ENCODE results near the gene ANKS1B.

ANKS1B gene

DNA sequence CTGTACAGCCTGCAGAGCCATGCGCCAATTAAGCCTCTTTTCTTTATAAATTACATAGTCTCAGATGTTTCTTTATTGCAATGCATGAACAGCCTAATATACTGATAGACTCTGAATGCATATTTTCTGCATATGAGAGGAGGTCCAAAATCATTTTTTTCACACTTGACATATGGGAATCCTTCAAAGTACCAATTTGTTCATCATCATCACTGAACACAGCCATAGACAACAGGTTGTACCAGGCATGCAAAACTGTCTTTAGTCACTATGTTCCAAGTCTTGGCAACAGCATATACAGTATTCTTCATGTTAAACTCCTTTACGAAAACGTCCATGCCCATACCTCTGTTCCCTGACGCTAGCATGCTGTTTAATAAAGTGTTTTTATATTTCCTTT is 807.9 kb downstream of the ANKS1B start:
- no peak for DNase-seq (ENCODE audit: low spot score)

DNA sequence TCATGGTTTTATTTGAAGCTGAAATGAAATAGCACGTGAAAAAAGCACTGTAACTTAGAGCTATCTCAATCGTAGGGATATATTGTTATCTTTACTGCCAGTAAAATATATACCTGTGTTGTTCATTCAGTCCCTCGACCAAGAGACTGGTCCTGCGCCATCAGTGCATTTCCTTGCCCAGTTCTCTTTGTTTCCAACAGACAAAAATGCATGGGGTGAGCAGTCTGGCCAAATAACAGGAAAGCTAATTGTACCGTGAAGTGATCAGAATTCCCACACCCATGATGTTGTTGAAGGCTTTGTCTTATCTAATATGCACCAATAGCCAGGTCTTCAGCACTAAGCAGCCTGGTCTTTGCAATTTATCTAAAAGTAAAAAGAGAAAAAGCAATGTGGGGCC is 814.3 kb downstream of the ANKS1B start:
- DNase-seq (ENCODE audit: low spot score), result no peak

DNA sequence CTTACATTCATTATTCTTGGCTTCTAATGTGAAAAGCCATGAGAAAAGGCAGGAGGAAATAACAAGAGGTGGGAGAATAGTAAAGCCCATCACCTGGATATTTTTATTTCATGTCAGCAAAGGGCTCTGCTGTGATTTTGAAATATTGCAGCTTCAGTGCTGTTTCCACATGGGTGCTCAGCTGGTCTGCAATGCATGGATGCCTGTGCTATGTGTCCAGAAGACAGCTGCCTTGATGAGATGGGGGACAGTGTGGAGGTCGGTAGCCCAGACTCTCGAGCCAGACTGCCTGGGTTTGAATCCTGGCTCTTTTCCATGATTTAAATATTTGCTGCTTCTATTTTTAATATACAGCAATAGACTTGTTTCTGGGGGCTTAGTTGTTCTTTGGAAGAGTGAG is 814.7 kb downstream of the ANKS1B start:
- no peak for DNase-seq (ENCODE audit: low spot score)

DNA sequence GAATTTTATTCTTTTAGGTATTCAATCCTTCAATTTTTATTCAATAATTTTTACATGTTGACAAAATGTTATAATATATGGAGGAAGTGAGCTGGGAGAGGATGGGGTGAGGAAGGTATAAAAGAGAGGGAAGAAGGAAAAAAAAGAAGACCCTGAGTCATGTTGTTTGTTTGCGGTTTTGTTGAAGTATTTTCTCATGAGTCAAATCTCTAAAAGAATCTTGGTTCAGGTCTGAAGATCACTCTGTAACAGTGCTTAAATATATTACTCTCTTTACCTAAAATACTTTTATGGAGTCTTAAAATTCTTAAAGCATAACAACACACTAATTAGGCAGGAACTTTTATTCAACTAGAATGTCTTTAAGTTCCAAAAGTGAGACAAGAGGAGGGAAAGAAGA is 826.8 kb downstream of the ANKS1B start:
- no peak for DNase-seq (ENCODE audit: low spot score)

DNA sequence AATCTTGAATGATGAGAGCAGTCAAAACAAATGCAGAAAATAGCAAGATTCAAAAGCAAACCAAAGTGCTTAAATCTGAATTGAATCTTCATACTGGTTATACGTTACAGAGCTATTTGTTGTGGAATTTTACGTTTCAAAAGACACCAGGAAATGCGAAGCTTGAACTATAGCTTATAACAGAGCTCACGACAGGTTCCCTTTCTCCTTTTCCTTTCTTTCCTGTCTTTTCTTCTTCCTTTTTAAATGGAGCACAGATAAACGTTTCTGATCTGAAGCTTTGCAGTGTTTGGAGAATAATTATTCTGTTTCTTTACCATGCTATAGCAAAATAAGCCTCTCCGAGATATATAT is 829.8 kb downstream of the ANKS1B start:
- no peak for DNase-seq (ENCODE audit: low spot score)

DNA sequence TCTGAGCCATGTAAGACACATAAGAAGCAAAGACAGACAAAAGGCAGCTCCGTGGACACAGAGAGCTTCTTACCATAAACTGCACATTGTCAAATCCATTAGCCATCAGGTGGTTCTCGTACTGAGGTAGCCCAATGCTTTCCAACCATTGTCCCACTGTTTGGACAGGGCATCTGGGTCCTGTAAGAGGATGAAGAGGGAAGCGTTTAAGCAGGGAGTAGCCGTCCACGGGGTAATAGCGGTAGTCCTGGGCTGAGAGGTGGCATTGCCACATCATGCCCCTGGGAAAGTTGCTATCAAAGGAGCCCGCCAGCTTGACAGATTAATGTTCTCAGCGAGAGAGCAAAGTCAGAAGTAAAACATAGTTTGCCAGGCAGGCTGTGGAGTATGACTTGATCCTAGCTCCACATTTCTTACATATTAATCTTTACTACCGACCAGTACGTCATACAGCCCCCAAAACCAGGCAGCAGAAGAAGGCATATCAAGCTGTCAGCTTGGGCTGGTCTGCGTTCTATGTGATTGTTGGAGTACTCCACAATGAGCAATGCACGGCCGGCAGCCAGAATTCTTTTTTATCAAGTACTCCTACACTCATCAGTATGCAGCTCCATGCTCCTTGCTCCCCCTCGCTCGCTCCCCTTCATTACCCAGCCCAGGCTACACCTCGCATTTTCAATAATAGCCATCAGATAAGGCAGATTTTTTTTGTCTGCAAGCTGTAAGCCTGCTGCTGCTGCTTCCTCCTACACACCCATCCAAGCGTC is 830.3 kb downstream of the ANKS1B start:
- no peak for DNase-seq (ENCODE audit: low spot score)

DNA sequence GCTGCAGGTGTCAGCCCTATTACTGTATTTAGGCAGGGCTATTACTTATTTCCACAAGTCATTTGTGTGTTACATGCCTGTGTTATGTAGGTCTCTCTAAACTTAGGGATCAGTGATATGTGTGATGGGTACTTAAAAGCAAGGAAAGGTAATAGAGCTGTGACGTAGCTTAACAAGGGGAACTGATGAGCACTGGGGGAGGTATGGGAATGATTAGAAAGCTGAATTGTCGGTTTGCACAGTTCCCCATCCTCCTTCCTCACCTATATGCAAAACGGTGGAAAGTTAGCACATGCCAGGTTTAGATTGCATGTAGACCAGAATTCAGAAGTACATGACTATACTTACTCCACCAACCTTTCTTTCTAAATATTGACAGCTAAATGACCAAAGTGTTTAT is 831.4 kb downstream of the ANKS1B start:
- no peak for DNase-seq (ENCODE audit: low spot score)

DNA sequence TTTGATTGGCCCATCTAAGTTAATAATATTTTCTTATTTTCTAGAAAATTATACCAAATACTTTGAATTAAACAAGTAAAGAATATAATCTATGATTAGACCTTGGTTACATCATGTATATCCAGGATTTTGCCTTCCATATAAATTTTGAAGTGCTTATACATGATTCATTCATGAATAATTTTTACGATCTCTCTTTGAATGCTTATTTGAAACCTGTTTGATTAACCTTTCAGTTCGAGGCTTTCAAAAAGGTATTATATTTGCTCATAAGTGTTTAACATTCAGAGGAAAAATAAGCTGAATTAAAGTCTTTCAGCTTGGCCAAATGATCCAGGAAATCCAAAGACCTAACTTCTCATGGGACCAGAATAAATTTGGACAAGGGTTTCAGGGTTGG is 832.4 kb downstream of the ANKS1B start:
- DNase-seq (ENCODE audit: low spot score), result no peak

DNA sequence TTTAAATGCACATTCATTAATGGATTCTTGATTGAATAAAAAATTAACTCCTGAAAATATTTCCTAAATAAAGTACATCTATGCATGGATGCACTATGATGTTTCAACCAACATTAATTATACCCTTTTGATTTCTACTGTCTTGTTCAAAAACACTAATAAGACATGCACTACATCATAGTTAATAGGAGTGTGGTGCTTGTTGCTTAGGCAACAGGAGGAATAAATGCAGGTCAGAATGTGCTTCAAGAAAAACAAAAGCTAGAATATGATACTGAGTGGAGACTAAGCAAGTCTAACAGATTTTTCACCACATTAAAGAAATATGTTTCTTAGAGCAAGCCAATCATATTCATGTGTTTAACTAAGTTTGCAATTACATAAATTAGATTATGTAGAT is 833.0 kb downstream of the ANKS1B start:
- no peak for DNase-seq (ENCODE audit: low spot score)

DNA sequence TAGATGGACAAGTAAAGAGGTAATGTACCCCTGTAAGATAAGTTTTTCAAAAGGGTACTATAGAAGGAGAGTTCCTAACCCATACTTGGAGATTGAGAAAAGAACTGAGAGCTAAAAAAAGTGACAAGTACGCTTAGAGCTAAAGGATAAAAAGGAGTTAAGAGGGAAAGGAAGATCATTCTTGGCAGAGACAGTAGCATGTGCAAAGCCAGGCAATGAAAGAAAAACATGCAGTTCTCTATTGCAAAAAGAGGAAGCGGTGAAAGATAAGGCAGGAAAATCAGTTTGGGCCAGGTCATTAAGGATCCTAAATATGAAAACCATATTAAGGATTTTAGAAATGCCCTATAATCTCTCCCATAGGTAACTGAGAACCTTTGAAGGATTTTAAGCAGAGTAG is 837.6 kb downstream of the ANKS1B start:
- DNase-seq (ENCODE audit: low spot score), result no peak

DNA sequence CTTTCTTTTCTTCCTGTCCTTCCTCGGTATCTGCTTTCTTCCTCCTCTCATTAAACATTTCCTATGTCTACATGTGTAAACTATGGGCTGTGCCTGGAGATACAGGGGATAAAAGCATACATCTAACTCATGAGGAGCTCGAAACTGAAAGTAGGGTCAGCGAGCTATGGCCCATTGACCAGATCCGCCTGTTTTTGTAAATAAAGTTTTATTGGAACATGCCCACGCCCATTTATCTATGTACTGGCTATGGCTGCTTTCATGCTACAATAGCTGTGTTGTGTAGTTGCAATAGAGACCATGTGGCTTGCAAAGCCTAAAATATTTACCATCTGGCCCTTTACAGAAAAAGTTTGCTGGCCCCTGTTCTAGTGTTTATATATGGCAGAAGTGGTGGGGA is 838.0 kb downstream of the ANKS1B start:
- DNase-seq (ENCODE audit: low spot score), result no peak

DNA sequence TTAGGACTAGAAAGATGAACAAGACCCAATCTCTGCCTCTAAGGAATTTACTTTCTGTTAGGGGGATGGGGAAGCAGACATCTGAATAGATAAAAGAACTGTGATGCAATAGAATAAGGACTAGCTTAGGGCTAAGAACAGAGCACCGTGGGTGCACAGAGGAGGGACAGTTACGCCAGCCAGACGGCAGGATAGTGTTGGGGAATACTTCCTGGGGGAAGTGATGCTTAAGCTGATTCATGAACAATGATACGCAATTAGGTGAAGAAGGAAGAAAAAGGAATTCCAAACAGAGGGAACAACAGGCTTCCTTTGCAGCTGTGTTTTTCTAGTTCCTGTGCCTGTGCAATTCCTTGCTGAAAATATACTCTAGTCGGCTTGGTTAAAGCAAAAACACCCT is 838.6 kb downstream of the ANKS1B start:
- no peak for DNase-seq (ENCODE audit: low spot score)

DNA sequence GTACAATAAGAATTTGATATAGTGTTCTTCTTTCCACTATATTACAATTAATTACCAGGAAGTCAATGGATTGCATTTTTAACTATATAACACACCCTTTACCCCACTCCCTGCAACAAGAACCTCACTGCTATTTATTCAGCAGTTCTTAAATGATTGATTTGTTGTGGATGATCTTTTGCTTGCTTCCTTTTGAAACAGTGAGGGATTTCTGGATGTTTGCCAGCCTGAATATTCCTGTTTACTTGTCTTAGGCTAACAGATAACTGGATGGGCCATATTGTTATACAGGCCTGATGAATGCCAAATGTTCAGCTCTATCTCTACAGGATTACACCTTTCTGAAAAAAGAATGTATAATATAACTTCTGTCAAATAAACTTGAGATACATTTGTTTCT is 842.1 kb downstream of the ANKS1B start:
- no peak for DNase-seq (ENCODE audit: low spot score)

DNA sequence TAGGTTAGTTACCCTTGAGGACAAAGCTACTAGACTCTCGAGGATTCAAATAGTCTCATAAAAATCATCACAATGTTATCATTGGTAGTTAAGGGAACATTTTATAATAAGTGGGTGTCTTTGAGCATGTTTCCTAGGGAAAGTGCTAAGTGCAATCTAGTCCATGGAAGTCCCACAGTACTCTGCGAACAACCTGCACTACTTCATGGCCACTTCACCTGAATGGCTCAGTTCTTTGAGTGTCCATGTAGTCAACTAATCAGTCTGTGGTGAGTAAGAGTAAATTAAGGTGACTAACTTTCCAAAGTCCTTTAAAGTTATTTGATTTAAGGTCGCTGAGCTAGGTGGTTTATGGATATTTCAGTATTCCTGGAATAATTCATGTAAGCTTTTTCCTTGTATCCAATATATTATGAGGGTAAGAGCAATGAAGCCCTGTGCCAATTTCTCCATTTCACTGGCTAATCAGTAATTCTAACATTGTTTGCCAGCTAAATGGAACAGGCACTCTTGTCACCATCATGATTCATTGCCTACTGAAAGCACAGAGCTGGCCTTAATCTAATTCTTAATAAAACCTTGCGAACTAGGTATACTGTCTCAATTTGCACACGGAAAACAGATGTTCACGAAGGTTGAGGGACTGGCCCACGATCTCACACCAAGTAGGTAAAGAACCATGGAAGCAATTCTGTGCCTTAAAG is 844.6 kb downstream of the ANKS1B start:
- DNase-seq (ENCODE audit: low spot score), result no peak

DNA sequence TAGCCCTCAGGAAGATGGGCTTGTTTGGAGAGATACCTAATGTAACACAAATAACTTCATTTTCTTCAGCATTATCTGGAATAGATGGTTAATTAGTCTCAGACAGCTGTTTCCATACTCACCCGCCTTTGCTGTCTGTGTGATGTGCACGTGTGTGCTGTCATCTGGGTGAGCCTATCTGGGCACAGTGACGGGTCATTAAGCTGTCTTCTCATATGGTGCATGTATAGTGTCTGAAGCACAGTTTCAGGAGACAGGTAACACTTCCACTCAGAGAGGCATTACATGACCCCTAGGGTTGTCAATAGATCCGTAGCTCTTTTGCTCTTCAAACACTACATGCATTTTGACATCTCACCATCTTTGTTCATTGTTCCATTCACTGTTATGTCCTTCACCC is 846.3 kb downstream of the ANKS1B start:
- DNase-seq (ENCODE audit: low spot score), result no peak

DNA sequence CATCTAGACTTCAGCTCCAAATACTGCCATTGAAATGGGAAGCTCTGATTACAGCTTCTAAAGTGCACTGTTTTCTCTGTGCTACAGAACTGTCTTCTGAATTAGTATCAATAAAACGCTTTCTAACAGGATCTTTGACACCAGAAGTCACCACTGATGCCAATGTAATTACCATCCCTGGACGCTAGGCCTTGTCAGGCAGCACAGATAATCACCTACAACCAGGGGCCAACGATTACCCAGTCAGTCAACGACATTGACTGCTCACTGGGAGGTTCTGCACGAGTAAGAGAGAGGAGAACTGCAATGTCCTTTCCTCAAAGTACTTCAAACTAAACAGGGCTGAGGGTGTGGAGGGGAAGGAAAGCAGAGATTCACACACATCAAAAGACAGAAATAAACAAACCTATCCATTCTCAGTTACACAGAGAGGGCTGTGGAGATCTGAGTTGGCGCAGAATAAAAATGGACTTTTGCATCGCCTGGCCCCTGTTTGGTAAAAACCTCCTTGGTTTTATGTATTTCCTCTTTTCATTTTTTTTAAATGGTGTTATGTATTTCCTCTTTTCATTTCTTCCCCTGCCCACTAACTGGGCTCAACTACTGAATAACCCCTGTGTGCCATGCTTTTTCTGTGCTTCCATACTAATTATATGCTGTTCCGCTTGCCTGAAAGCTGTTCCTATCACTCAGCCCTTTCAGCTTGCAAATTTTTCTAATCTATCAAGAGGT is 847.4 kb downstream of the ANKS1B start:
- no peak for DNase-seq (ENCODE audit: low spot score)

DNA sequence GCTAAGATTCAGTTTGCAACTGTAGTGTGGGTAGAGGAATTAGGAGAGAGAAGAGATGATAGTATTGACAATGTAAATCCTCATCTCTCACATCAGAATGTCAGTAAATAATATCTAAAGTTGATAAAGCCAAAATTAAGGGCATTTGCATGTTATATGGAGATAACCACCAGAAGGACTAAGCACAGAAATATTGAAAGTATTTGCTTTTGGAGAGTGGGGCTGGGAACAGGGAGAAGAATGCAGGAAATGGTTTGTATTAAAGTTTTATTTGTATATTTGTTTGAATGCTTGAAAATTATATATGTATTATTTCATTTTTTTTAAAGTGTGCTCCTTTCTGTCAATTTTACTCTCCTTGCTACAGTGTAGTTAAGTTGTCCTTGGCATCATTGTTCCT is 848.2 kb downstream of the ANKS1B start:
- no peak for DNase-seq (ENCODE audit: low spot score)

DNA sequence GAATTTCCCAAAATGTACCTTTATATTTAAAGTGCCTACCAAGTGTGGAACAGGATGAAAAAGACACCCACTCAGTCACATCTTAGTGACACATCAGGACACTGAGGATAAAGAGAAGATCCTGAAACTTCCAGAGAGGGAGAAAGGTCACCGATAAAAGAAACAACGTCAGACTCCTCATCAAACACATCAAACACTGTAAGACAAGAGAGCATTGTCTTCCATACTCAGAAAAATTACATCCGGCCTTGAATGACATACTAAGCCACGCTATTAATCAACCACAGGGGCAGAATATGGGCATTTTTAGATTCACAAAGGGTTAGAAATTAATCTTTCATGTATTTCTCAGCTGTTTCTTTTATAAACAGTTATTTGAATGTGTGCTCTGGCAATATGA is 849.4 kb downstream of the ANKS1B start:
- no peak for DNase-seq (ENCODE audit: low spot score)

DNA sequence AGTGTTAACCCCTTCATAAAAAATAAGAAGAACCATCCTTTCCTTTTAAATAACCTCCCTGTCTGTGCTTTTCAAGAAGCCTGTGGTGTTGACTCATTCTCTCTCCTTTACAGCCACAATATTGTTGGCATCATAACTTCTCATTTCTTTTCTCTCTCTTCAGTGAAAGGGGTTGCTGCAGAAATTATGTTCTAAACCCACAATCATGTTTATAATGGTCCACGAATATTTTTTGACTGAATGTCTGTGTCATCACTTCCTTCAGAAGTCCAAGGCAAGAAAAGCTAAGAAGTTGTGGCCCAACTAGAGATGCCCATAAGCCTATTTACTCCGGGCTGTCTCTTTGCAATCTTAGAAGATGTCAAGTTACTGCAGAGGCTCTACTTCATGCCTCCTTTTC is 851.3 kb downstream of the ANKS1B start:
- no peak for DNase-seq (ENCODE audit: low spot score)

DNA sequence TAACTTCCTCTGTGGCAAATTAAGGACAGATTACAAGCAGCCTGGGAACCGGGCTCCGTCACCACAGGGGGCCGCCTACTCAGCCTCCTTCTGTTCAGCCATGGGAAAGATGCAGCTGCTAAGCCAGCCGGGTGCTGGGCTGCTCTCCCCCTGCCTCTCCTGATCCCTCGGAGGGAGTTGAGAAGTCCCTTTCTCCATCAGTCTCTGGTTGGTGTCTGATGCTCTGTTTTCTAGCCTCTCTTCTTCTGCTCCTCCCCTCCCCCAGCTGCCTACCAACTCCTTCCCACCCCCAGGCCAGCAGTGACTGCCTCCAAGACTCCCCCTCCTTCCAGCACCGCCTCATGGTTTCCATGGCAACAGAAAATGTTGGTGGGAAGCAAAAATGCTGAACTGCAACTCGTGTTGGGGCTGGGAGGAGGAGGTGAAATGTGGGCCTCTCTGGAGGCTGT is 853.0 kb downstream of the ANKS1B start:
- no peak for DNase-seq (ENCODE audit: low spot score)

DNA sequence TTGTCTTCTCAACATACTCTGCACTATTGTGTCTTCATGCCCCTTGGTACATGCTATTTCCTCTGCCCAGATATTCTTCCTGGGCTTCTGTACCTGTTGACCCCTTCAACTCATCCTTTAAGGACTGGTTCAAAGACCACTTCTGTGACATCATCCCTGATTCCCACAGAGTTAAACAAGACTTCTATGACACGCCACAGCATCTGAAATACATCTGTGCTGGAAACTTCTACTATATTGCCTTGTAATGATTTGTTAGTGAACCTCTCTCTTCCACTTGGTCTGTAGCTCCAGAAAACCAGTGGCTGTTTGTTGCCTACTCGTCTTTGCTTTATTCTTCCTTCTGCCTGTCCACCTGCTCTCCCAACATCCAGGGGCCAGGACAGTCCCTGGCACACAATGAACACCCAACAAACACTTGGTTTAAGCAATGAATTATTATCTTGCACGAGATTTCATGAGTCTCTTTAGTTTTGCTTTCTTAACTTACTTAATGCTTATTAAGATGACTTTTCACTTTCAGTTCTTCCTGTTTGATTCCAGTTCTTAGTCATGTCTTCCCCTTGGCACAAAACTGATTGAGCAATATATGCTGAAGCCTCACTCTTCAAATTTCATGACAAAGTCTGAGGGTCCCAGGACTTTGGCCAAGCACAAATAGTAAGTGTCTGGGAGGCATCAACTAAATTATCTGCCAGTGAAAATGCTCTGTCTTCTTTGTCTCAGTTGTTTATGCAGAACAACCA is 853.8 kb downstream of the ANKS1B start:
- DNase-seq (ENCODE audit: low spot score), result no peak

DNA sequence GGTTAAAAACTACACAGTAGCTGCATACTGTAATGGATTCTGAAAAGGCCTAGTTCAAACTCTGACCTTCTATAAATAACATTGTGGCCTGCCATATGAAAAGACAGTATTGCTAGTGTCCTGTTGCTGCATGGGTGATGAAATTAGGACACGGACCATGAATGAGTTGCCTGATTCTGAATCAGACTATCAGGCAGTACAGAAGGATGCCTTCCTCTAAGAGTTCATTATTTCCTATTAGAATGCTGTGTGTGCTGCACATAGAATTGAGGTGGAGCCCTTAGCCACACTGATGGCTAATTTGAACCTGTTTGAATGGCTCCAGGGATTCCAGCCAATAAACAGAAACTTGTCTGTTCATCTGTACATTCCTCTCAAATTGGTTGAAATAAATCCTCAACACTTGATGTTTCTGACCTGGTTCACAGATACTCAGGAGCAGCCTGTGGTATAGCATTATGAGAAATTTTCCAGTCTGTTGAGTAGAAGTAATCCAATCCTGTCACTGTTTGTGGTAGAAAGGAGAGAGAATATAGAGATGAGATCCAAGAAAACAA is 856.4 kb downstream of the ANKS1B start:
- no peak for DNase-seq (ENCODE audit: low spot score)
